HG03159 (cell line): ENCODE results near the gene CD48.

Source experiments
- ATAC-seq: cut with Tn5 transposase; IDR thresholded peaks from one replicate; pipeline ENCODE4 v1.9.1; 2021; ENCODE audit warnings: mild to moderate bottlenecking, moderate library complexity; ENCODE audit not compliant: unreplicated experiment

Gene CD48, protein sequence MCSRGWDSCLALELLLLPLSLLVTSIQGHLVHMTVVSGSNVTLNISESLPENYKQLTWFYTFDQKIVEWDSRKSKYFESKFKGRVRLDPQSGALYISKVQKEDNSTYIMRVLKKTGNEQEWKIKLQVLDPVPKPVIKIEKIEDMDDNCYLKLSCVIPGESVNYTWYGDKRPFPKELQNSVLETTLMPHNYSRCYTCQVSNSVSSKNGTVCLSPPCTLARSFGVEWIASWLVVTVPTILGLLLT

DNA sequence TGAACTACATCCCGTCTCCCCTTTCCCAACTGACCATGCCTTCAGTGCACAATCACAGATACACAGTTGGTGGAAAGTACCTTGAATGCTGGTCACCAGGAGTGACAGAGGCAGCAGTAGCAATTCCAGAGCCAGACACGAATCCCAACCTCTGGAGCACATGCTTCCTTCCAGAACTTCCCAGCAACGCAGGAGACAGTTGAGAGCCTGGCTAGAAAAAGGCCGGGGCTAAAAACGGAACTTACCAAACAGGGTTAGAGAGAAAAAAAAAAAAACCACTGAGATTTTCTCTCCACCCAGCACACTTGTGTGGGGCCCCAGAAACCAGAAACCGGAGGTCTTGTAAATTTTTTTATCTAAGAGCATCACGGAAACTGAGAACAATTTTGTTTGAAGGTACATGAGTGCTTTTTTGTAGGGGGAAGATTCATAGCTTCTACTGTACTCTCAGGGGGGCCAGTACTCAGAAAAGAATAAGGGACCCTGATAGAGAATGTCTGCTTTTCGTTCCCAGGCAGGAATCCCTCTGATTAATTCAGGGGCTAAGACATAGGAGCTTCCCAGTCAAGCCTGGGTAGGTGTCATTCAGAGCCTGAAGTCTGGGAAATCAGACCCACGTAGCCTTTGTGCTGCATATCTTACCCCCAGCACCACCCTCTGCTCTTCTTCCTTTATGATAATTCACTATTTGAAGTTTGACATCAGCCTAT lies at the start of gene CD48:
CD48 (minus strand) TSS at position 221 of the 710 bp plus-strand sequence; CDS start at position 162, 59 bp downstream.
- peak; percentile 33 for ATAC-seq

DNA sequence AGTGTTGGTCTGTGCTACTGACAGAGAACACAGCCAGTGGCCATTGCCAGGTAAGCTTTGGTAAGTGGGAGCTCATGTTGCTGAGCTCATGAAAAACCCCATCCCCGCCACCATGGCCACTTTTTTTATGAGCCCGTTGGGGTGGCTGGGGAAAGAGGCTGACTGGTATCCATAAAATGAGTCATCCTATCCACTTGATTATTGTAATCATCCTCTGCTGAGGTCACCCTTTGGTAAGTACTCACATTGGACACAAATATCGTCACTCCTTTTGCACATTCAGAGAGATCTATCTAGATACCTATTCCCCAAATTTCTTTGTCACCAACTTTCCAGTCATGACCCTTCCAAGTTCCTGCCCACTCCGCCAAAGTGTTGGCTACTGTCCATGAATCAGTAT lies 49.4 kb upstream of the CD48 start:
- ATAC-seq, result no peak

GRCh38 chr1:160759740-160760139 lies 48.1 kb upstream of the CD48 start:
- ATAC-seq, result no peak

DNA sequence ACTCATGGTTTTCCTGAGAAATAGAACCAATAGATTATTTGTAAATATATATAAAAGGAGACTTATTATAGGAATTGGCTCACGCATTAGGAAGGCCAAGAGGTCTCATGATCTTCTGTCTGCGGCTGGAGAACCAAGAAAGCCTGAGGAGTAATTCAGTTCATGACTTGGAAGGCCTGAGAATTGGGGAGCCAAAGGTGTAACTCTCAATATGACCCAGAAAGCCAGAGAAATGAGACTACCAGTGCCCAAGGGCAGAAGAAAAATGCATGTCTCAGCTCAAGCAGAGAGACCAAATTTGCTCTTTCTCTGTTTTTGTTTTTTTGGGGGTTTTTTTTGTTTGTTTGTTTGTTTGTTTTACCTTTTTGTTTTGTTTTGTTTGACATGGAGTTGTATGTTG lies 46.9 kb upstream of the CD48 start:
- ATAC-seq, result no peak

- no peak for ATAC-seq
These were observed 45.2 kb upstream of the CD48 start for GRCh38 chr1:160756849-160757201.

- ATAC-seq, result no peak
These were observed 44.6 kb upstream of the CD48 start for GRCh38 chr1:160755911-160756848.

- no peak for ATAC-seq
These were observed 43.8 kb upstream of the CD48 start for GRCh38 chr1:160755461-160755860.

- no peak for ATAC-seq
These were observed 42.0 kb upstream of the CD48 start for GRCh38 chr1:160753594-160753993.

DNA sequence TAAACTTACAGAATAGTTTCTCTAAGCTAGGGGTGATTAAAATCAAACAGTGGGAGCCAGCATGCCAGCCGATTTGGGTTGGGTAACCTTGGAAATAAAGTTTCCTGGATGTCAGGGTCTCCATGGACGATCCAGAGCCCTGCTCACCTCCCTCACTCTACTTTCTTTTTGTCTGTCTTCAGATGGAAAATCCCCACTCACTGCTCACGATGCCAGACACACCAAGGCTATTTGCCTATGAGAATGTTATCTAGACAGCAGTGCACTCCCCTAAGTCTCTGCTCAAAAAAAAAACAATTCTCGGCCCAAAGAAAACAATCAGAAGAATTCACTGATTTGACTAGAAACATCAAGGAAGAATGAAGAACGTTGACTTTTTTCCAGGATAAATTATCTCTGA lies 41.3 kb upstream of the CD48 start:
- no peak for ATAC-seq

DNA sequence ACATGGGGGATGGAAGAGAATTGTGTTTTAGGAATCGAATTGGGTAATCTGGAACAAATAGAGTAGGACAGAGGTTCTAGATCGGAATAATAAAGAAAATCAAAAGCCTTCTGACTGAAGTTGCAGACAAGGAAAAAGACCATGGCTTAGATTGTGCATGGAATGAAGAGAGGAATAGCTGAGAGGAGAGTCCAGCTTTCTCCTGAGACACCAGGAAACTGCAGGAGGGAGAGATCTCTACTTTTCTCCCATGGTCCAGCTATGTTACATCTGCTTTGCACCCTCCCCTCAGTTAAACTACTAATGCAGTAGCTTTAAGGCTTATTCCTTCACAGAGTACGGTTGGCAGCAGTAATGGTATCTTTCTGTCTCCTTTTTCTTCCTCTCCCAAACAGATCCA lies 40.8 kb upstream of the CD48 start:
- no peak for ATAC-seq

DNA sequence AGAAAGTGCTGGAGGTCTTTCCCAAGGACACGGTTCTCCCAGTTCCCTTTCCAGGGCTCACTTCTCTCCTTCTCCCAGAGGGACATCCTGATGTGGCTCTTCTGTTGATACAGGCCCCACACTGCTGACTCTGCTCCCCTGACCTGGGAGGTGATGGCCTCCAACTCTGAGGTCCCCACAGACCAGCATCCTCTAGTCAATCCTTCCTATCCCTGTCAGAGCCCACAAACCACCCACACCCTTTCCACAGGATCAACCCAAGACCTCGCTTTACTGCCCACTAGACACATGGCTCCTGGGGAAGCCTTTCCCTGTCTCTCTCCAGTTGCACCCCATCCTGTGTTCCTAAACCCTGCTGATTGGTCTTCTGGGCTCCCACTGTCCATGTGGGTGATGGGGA lies 39.0 kb upstream of the CD48 start:
- ATAC-seq, result no peak

DNA sequence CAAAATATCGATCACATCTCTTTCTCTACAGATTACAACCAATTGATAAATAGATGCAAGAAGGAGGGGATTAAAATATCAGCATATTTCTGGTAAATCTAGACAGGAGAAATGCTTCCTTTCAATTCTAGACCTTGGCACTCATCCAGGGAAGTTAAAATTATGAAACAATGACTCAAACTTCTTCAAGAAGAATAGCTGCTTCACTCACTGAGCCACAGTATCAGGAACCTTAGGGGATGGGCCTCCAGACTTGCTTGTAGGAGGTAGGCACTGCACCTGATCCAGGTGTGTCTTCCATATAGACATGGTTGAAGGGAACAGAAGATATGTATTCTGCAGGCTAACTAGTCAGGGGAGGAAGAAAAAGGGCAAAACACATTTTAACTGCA lies 37.3 kb upstream of the CD48 start:
- ATAC-seq, result no peak

DNA sequence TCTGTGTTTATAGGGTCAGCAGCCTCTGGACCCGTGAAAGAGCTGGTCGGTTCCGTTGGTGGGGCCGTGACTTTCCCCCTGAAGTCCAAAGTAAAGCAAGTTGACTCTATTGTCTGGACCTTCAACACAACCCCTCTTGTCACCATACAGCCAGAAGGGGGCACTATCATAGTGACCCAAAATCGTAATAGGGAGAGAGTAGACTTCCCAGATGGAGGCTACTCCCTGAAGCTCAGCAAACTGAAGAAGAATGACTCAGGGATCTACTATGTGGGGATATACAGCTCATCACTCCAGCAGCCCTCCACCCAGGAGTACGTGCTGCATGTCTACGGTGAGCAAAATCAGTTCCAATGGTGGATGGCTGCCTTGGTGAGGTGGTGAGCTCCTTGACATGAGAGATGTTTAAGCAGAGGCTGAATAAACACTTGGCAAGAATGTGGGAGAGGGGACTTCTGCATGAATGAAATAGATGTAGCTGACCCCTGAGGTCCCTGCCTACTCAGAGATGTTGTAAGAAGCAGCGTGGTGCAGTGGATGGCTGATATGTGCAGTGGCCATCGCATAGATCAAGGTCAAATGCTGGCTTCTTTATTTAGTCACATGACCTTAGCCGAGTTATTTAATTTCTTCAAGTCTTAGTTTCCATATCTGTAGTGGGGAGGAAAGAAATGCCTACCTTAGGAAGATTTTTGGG lies 36.7 kb upstream of the CD48 start:
- no peak for ATAC-seq

DNA sequence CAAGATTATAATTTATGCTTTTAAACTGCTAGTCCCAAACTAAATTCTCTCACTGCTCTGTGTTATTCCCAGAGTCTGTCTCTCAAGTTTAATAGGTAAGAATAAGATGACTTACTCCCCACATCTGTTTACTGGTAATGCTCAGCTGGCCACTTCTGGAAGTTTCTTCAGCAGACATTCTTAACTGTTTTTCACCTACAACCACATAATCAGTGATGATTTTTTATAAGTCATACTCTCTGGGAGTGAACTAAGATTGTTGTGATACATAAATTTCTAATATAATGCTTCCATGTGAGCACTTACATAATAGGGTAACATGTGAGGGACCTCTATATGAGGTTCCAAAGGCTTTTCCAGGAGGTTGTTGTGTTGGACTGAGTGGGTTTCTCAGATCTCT lies 36.1 kb upstream of the CD48 start:
- no peak for ATAC-seq

DNA sequence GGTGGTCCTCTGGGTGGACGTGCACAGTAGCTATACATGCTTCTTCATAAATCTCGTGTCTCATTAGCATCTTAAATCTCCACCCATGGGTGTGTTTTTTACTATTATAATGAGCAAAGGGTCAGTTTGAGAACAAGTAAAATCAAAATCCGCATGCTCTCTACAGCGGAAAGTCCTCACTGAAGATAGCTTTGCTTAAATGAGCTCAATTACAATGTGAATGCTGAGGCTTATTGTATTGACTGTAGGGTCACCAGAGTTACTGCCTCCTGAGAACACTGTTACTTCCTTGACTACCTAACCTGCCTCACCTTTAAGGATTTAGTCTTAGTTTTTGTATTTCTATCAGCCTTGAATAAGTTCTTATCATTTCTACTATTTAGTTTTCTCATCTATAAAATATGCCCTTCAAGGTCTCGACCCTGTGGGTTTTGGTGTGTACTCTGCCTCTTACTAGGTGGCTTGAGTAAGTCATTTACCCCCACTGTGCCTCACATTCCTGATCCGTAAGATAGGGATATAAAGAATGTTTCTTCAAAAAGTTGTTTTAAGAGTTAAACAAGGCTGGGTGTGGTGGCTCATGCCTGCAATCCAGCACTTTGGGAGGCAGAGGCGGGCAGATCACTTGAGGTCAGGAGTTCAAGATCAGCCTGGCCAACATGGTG lies 35.3 kb upstream of the CD48 start:
- no peak for ATAC-seq

DNA sequence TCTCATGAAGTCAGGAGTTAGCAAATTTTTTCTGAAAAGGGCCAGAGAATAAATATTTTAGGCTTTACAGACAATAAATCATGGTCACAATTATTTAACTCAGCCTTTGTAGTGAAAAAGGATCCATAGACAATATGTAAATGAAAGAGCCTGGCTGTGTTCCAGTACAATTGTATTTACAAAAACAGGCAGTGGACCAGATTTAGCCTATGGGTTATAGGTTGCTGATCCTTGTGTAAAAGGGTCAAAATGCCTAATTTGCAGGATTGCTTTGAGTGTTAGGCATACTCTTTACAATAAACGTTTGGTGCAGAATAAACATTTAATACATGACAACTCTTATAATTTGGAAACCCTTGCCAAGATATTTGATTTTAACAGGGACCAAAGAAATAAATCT lies 33.9 kb upstream of the CD48 start:
- no peak for ATAC-seq

DNA sequence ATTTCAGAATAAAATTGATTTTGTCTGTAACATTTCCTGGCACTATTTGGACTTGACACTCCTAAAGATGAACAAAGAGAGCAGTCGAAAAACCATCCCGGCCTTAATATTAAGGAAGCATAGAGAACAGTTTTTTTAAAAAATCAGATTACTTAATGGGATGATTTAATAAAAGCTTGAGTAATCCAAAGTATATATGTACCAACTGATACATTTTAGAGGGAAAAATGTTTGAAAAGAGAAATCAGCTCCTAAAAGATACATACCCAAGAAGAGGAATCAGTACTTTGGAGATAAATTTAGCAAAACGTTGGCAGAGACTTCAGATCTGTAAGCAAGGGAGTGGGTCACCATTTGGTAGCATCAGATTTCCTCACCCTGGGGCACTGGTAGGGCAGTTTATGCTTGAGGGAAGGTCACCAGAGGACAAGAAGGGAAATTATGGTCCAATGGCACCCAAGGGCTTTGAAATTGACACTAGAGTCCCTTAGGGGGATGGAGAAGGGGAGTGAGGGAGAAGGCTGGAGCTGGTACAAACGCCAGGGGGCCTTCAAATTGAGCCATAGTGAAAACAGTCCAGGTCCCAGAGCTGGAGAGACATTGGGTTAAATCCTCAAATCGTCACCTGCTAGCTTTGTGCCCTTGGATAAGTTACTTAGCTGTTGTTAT lies 33.4 kb upstream of the CD48 start:
- ATAC-seq, result no peak

DNA sequence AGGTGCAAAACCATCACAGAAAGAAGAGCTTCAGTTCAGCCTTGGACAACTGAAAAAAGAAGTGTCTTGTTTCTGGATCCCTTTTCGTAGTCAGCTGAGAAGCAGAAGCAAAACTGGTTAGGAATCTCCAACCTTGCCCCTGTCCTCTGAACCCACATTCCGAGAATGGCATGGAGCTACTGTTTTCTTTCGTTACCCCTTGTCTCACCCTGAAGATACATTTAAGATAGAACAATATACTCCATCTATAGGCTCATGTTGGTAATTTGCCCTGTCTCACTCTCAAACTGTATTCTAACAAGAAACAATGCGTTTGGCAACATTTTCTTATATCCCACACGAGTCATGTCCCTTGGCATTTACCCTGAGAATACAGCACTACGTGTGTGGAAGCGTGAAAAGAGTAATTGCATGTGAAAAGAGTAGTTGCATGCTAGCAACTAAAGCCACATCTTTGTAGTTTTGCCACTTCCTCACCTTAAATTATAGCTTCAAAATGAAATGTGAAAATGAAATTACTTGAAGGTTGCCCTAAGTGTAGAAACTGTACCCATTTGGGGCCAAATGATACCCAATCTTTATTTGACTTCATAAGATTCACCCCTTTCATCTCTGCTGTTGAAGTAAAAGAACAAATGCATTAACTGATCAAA lies 32.7 kb upstream of the CD48 start:
- no peak for ATAC-seq

GRCh38 chr1:160743266-160743665 lies 31.6 kb upstream of the CD48 start:
- ATAC-seq, result no peak
